K562 (cell line): ENCODE results near the gene MERTK. TPM values are rescaled to one million over a fixed set of nuclear protein-coding genes. Genes with fewer than 3 reads are reported as not detected.

ENCODE experiments used
- BDP1 ChIP-seq: IDR thresholded peaks from 3 replicates; pipeline ENCODE4 v1.6.1; 2011; ENCODE audit not compliant: insufficient read length, insufficient read depth
- CBX1 ChIP-seq: sonication (generic); IDR thresholded peaks from 2 replicates; pipeline ENCODE4 v1.6.1; 2016; ENCODE audit warnings: antibody characterized with exemption, low read depth, mild to moderate bottlenecking
- CHD4 ChIP-seq: fragments of 200-600 bp; sonication (generic); IDR thresholded peaks from 3 replicates; pipeline ENCODE4 v1.6.1; 2012; ENCODE audit warnings: low read depth, mild to moderate bottlenecking, mixed read lengths, low read length, inconsistent platforms; ENCODE audit not compliant: insufficient read depth, insufficient replicate concordance, poor library complexity, severe bottlenecking
- CUX1 ChIP-seq: fragments of 200-800 bp; sonication (Bioruptor generic); IDR thresholded peaks from 2 replicates; pipeline ENCODE4 v1.6.1; 2016; ENCODE audit warnings: missing genetic modification characterization, missing compliant biosample characterization
- ELF1 ChIP-seq: fragments of 200-800 bp; sonication (Bioruptor generic); IDR thresholded peaks from 2 replicates; pipeline ENCODE4 v1.6.1; 2016; ENCODE audit warnings: missing genetic modification characterization, missing compliant biosample characterization
- ESRRA ChIP-seq: fragments of 450-650 bp; IDR thresholded peaks from 2 replicates; pipeline ENCODE4 v1.6.1; 2014; ENCODE audit warnings: low read depth, mild to moderate bottlenecking, moderate library complexity, borderline replicate concordance
- ETS2 ChIP-seq: IDR thresholded peaks from 2 replicates; pipeline ENCODE4 v1.6.1; 2016; ENCODE audit warnings: borderline replicate concordance, missing genetic modification characterization, mild to moderate bottlenecking, moderate library complexity, missing compliant biosample characterization; ENCODE audit not compliant: poor library complexity, severe bottlenecking
- ETV5 ChIP-seq: sonication (generic); formaldehyde crosslinking; IDR thresholded peaks from 2 replicates; pipeline ENCODE4 v1.4.0; 2020; ENCODE audit warnings: low read depth, mild to moderate bottlenecking, missing genetic modification reagents
- HMBOX1 ChIP-seq: sonication (generic); IDR thresholded peaks from 2 replicates; pipeline ENCODE4 v1.6.1; 2016
- KDM2B ChIP-seq: fragments of 250-450 bp; sonication (Bioruptor Pico); IDR thresholded peaks from 2 replicates; pipeline ENCODE4 v1.8.0; 2021; ENCODE audit warnings: mild to moderate bottlenecking, moderate library complexity
- MAX ChIP-seq: sonication (generic); formaldehyde crosslinking; IDR thresholded peaks from 2 replicates; pipeline ENCODE4 v1.9.0; 2022; ENCODE audit warnings: mild to moderate bottlenecking, missing genetic modification reagents
- MLLT1 ChIP-seq, 2 experiments: fragments of 450-650 bp; IDR thresholded peaks; 2 replicates each; pipeline ENCODE4 v1.6.1; 2016
- NBN ChIP-seq: fragments of 450-650 bp; IDR thresholded peaks from 2 replicates; pipeline ENCODE4 v1.6.1; 2016; ENCODE audit warnings: low read depth, mild to moderate bottlenecking
- NCOA6 ChIP-seq: fragments of 450-650 bp; IDR thresholded peaks from 2 replicates; pipeline ENCODE4 v1.6.1; 2017; ENCODE audit warnings: mild to moderate bottlenecking
- PHF20 ChIP-seq: fragments of 450-650 bp; IDR thresholded peaks from 2 replicates; pipeline ENCODE4 v1.6.1; 2018; ENCODE audit not compliant: partially characterized antibody
- POLR2AphosphoS2 ChIP-seq: IDR thresholded peaks from 2 replicates; pipeline ENCODE4 v1.6.1; 2012; ENCODE audit warnings: low read length, improper control_type of control experiment
- POLR2B ChIP-seq: fragments of 450-650 bp; IDR thresholded peaks from 2 replicates; pipeline ENCODE4 v1.6.1; 2018; ENCODE audit warnings: low read depth; ENCODE audit not compliant: partially characterized antibody
- RAD21 ChIP-seq, 2 experiments: fragments of 250-450 bp in 1 of 2; fragments of 450-650 bp in 1 of 2; sonication (Bioruptor Pico) in 1 of 2; formaldehyde crosslinking in 1 of 2; IDR thresholded peaks in 1 of 2; conservative IDR thresholded peaks in 1 of 2; 2 replicates each; pipeline versions ENCODE4 v1.4.0 to v1.8.0; 2020 to 2022; ENCODE audit warnings: mild to moderate bottlenecking in 2 of 2, moderate library complexity in 1 of 2
- ZBTB1 ChIP-seq: sonication (generic); formaldehyde crosslinking; IDR thresholded peaks from 2 replicates; pipeline ENCODE4 v1.8.1; 2023; ENCODE audit warnings: missing genetic modification reagents, low read depth, mild to moderate bottlenecking, borderline replicate concordance
- ZBTB8A ChIP-seq: fragments of 450-650 bp; IDR thresholded peaks from 2 replicates; pipeline ENCODE4 v1.6.1; 2018; ENCODE audit warnings: mild to moderate bottlenecking, moderate library complexity; ENCODE audit not compliant: partially characterized antibody
- ZEB2 ChIP-seq: fragments of 450-650 bp; IDR thresholded peaks from 2 replicates; pipeline ENCODE4 v1.6.1; 2016
- ZFP30 ChIP-seq: fragments of 250-450 bp; sonication (Bioruptor Pico); IDR thresholded peaks from 2 replicates; pipeline ENCODE4 v1.8.0; 2022; ENCODE audit warnings: moderate library complexity, mild to moderate bottlenecking, inconsistent platforms, borderline replicate concordance
- ZNF347 ChIP-seq: fragments of 450-650 bp; formaldehyde crosslinking; IDR thresholded peaks from 2 replicates; pipeline ENCODE4 v1.4.0; 2020; ENCODE audit warnings: low read depth, mild to moderate bottlenecking, moderate library complexity
- polyA plus RNA-seq, 8 experiments: library from polyadenylated mRNA; depleted of rRNA in 4 of 8; stranded (reverse) in 5 of 8; unstranded in 3 of 8; fragments of >200 nt; fragmentation: Nextera tagmentation in 2 of 8; fragmentation: Illumina TruSeq in 1 of 8; extraction: Ambion mirVana in 2 of 8; extraction: Trizol in 1 of 8; gene quantifications; 2 replicates each; pipeline versions ENCODE4 v1.2.1 to v1.2.3, GENCODE V29; 2011 to 2014; ENCODE audit warnings: inconsistent platforms in 1 of 8, missing spikeins in 1 of 8
- total RNA-seq, 7 experiments: library from RNA; depleted of rRNA in 6 of 7; stranded (reverse); fragments of >200 nt in 6 of 7; fragmentation: Illumina TruSeq in 2 of 7; extraction: Trizol in 2 of 7; gene quantifications; 2 replicates each; pipeline versions ENCODE4 v1.2.1 to v1.2.3, GENCODE V29; 2011 to 2021; ENCODE audit warnings: low replicate concordance in 1 of 7

MERTK gene
- total and polyA plus RNA-seq, 9 of the 15 experiments (the other 6 are each of a cell fraction or from before 2014, with no cell fraction given) = 0.23 to 1.6 (median 0.74) TPM

GRCh38 chr2:112026509-112026908 is 128.1 kb downstream of the MERTK start (continued):
- TF ChIP-seq CUX1 (CRISPR knock-in tag) (no peak), MLLT1 (IDR thresholded peaks at IDR 0.05) (no peak), ELF1 (tag) (peak; percentile 77), HMBOX1 (no peak), ETV5 (CRISPR knock-in tag) (peak; percentile 51; the same call in 1 of the 2 replicates), POLR2AphosphoS2 (no peak), CBX1 (no peak), CHD4 (no peak), ZBTB8A (no peak), MAX (CRISPR knock-in tag) (no peak), ETS2 (tag) (no peak), NCOA6 (no peak), ESRRA (no peak), ZBTB1 (no peak), ZFP30 (CRISPR knock-in tag) (no peak), ZNF347 (CRISPR knock-in tag) (no peak), BDP1 (no peak), RAD21 (CRISPR knock-in tag; conservative IDR thresholded peaks at IDR 0.05 in 1 of 2, IDR thresholded peaks at IDR 0.05 in 1 of 2) (no peak), ZEB2 (no peak), POLR2B (no peak), KDM2B (CRISPR knock-in tag) (no peak), PHF20 (no peak), NBN (no peak)
